GM18499 (cell line): ENCODE data around the gene GTF2I.
"Not testable (repeated sequence)": the region's sequence is repeated elsewhere in the genome, so short reads cannot be mapped to it uniquely, and the experiment has no call there.

Source experiments
- ATAC-seq: cut with Tn5 transposase; IDR thresholded peaks from one replicate; pipeline ENCODE4 v1.9.1; 2021; ENCODE audit warnings: moderate number of reproducible peaks; ENCODE audit not compliant: insufficient read depth, unreplicated experiment

GTF2I gene

DNA sequence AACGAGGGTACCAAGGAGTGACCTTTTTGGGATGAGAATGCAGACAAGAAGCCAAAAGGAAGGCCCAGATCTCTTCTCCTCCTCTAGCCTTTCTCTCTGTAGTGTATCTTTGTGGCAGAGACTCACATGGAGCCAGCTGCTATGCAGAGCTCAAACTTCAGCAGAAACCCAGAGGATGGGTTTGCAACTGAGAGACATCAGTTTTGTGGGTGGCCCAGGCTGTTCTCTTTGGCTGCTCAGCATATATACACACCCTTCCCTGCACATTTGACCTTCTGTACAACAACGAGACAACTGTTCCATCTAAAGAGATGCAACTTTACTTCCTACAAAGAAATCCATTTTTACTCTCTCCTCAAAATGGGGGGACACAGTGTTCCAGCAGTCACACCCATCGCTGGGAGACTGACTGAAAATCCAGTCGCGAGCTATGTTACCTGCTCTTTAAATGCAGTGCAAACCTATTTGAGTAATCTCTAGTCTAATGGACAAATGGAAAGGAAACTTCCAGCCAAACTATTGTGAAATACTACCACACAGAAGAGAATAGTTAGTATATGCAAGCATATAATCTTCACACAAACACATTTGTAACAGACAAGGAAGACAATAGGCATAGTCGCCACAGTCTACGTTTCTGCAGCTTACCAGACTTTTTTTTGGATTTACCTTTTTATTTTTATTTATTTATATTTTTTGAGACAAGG, 51.2 kb downstream of the GTF2I start:
- no peak for ATAC-seq

DNA sequence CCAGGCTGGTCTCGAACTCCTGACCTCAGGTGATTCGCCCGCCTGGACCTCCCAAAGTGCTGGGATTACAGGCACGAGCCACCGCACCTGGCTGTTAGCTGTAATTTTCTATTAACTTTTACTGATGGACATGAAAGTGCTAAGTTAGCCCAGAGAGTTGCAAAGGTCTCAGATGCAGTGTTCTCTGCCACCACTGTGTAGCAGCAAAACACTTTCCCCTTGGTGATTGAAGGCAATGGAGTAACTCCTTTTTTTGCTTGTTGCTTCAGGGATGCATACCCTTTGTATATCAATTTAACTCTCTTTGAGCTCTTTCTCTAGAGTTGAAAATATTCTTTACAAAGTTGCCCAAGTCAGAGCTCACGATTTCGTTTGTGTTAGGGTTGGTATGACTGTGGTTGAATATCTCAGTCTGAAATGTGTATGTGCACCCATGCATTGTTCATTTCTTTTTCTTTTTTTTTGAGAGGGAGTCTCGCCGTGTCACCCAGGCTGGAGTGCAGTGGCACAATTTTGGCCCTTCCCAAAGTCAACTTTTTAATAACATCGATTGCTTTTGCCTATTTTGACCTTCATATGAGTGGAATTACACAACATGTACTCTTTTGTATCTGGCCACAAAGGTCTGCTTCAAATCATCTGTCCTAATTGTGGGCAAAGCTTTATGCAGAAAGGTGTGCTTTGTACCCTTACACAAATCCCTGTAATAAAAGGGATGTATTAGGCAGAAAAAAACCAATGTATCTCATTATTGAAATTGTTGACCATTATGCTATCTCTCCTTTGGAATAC, 52.6 kb downstream of the GTF2I start:
- no peak for ATAC-seq

- ATAC-seq: no peak
Measured at GRCh38 chr7:74713567-74713966, 56.0 kb downstream of the GTF2I start.

GRCh38 chr7:74717889-74718288, 60.4 kb downstream of the GTF2I start:
- ATAC-seq: no peak

GRCh38 chr7:74718336-74718735, 60.8 kb downstream of the GTF2I start:
- ATAC-seq: no peak

- ATAC-seq: no peak
Measured at GRCh38 chr7:74722153-74722552, 64.6 kb downstream of the GTF2I start.

DNA sequence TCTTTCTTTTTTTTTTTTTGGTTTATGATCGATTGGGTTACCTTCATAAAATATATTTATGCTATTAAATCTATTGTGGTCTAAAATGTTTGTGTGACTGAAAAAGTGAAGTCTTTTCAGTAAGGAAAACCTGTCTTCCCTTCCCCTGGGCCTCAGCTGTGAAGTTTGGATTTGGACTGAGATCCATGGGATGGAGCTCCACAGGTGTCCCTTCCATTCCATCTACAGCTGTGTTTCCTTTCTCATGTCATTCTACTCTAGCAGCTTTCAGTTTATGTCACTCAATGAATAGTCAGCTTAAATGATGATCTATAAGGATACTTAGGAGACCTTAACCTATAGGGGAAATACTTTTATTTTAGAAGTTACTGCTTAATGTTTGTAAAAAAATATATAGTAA, 68.3 kb downstream of the GTF2I start:
- ATAC-seq: no peak

- no peak for ATAC-seq
Measured at GRCh38 chr7:74726309-74727101, 69.0 kb downstream of the GTF2I start.

- not testable (repeated sequence) for ATAC-seq
Measured at GRCh38 chr7:74728686-74729085, 71.2 kb downstream of the GTF2I start.

DNA sequence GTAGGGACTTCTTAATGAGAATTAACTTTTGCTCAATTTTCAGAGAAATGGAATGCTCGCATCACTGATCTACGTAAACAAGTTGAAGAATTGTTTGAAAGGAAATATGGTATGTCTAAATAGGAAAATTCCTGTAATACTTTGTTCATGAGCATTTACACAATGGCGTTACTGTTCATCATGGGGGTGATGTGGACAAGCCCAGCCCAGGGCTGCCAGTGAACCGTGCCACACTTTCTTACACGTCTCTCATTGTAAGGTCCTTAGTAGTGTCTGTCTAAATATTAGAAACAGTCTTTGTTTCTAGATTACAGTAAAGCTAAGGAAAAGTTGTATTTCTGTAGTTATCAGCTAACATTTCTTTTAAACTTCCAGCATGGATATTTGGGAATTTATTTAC, 72.7 kb downstream of the GTF2I start:
- ATAC-seq: not testable (repeated sequence)

GRCh38 chr7:74739974-74740703, 82.6 kb downstream of the GTF2I start:
- not testable (repeated sequence) for ATAC-seq

DNA sequence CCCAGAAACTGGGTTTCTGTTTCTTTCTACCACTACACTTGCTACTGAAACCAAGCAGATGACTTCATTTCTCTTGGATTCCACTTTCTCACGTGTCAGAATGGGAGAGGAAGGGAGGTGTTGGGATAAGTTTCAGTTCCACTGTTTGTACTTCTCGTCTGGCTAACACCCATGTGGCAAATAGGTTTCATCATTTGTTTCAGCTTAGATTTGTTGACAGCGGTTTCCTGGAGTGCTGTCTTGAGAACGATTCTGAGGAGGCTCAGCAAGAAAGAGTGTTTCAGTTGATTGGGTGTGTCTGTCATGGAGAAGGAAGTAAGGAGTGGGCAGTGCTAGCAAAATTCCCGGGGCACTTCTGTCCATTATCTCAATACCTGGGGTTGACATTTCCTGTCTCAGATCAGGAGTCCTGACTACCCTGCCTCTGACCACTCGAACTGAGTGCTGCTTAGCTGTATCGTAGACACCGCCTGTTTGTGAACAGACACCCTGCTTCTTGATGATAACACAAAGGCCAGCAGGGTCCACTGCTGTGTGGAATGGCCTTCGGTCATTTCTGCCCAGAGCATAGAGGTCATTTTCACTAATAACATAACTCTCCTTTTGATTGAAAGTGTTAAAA, 86.5 kb downstream of the GTF2I start:
- ATAC-seq: not testable (repeated sequence)

GRCh38 chr7:74753921-74754482, 96.5 kb downstream of the GTF2I start:
- ATAC-seq: not testable (repeated sequence)

DNA sequence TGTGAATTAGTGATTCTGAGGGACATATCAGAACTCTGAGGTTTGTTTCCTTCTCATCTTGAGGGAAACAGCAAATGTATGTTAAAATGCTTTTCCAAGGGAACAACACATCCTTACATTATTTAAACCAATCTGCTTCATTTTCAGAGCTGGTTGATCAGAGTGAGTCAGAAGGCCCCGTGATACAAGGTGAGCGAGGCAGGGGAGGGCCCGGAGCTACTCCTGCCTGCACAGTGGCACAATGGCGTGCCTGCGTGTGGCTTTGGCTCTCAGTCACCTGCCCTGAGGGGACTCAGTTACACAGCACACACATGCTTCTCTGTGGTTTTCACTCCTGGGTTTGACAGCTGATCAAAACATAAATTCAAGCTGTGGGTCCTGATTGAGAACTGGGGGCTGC, 99.2 kb downstream of the GTF2I start:
- ATAC-seq: not testable (repeated sequence)

GRCh38 chr7:74758268-74758667, 100.8 kb downstream of the GTF2I start:
- not testable (repeated sequence) for ATAC-seq

DNA sequence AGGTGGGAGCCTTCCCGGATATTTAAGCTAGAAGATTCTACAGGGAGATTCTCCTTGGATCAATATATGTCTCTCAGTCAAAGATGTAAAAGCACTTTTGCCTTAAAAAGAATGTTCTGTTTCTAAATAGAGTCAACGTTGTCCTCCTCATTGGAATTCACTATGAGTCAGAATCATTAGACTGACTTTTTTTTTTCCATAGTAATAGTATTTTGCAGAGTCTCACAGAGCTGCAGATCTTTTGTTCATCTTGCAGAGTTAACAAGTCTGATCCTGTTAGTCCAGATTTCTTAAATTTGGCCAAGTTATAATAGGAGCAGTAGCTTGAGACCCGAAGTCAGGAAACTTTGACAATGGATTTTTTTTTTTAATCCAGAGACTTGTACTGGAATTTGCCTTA, 101.5 kb downstream of the GTF2I start:
- not testable (repeated sequence) for ATAC-seq

DNA sequence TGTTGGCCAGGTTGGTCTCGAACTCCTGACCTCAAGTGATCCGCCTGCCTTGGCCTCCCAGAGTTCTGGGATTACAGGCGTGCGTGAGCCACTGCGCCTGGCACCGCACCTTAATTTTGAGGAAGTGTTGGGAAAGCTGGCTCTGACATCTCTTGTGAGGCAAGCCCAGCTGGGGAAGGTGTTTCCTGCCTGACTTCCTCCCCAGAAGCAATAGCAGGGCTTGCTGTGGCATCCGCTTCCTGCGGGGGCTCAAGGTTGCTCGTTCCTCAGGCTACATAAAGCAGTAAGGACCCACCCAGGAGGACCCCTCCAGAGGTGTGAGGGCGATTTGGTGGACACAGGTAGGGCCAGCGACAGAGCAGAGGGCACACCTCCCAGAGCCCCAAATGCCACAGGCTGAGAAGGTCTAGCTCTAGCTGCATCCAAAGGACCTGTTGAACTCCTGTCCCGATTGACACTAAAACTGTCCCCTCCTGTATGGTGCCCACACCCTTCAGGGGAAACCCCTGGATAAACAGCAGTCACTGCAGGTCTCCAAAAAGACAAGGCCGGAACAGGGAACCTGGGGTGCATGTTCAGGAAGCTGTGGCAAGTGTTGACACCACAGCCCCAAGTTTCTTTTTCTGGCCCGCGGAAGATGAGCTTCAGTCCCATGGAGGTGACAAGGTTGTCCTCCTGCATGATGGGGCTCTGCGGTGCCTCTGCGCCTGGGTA, 107.8 kb downstream of the GTF2I start:
- ATAC-seq: not testable (repeated sequence)

DNA sequence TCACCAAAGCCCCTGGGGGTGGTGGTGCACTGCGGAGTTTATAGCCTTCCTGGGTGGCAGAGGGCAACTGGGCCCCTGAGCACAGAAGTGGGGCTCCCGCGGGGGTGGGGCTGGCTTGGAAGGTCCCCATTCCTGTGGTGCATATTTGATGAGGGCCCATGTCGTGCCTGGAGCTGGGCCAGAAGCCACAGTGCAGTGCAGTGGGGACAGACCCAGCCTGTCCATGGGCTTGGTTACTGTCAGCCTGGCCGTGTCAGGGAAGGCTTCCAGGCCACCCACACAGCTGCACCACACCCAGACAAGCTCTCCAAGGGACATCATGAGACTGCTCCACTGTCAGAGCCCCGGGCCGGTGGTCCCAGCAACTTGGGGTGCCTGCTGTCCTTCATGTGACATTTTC, 109.0 kb downstream of the GTF2I start:
- ATAC-seq: not testable (repeated sequence)

- not testable (repeated sequence) for ATAC-seq
Measured at GRCh38 chr7:74766991-74767390, 109.5 kb downstream of the GTF2I start.
